ENCODE data around the gene ODR4.
A peak's percentile ranks its signal among the peaks of the same experiment; 100 is the strongest.
"Not testable (repeated sequence)": the region's sequence is repeated elsewhere in the genome, so short reads cannot be mapped to it uniquely, and the experiment has no call there.

Gene ODR4

DNA sequence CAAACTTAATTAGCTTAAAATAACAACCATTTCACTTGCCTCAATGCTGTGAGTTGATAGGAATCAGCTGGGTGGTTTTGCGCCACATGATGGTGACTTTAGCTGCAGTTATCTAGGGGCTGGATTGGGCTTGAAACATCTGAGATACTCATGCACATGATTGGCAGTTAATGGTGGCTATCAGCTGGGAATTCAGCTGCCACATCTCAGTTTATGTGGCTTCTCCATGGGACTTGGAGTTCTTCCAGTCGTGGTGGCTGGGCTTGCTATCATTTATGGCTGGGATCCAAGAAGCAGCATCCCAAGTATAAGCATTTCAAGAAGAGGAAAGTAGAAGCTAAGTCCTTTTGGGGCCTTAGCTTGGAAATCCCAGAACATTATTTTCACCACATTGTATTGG, 48.9 kb downstream of the ODR4 start:
- no peak for DNase-seq

DNA sequence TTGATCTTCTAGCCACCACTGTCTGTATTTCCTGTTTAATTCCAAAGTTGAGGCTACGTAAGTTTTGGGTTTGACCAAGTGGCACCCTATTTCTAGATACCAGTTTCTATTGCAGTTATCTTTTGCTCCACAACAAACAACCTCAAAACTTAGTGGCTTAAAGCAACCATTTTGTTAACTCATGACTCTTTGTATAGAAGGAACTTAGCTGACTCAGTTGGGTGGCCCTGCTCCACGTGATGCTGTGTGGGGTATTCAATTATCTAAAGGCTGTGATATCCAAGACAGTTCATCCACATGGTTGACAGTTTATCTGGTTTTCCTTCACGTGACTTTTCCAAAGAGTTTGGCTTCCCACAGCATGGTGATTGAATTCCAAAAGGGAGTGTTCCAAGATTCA, 50.5 kb downstream of the ODR4 start:
- no peak for DNase-seq

DNA sequence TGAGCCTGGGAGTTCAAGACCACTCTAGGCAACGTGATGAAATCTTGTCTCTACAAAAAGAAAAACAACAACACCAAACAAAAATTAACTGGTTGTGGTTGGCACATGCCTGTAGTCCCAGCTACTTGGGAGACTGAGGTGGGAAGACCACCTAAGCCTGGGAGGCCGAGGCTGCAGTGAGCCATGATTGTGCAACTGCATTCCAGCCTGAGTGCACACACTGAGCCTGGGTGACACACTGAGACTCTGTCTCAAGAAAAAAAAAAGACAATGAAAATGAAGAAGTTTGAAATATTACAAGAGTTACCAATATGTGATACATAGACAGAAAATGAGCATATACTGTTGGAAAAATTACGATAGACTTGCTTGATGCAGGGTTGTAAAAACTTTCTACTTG, 53.4 kb downstream of the ODR4 start:
- DNase-seq = no peak

DNA sequence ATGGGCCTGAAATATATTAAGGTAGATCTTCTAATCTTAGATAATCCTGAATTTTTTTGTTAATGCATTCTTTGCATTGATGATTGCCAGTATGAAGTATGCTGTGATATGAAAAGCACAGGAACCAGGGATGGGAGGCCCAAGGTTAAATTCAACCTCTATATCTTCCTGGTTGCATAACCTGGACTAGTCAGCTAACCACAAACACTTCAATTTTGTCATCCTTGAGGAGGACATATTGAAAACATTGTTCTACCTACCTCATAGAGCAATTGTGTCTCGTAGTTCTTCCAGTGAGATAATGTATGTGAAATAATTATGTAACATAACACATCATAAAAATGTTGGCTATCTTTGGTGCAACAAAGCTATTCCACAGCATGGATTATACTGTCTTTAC, 59.7 kb downstream of the ODR4 start:
- peak; percentile 34 for DNase-seq

DNA sequence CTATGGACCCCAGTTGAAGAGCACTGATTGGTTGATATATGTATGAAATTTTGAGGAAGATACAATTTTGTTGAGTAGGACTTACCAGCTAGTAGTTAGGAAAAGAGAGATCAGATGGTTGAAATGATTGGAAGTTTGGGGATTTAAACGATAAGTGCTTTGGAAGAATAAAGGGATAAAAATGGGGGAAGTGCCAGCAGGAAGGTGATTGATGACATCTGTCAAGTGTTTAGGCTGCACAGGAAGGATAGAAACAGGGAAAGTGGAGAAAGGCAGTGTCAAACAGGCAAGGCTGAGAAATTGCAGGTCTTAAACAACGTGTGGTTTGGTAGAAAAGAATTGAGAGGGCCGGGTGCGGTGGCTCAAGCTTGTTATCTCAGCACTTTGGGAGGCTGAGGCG, 62.9 kb downstream of the ODR4 start:
- no peak for DNase-seq

DNA sequence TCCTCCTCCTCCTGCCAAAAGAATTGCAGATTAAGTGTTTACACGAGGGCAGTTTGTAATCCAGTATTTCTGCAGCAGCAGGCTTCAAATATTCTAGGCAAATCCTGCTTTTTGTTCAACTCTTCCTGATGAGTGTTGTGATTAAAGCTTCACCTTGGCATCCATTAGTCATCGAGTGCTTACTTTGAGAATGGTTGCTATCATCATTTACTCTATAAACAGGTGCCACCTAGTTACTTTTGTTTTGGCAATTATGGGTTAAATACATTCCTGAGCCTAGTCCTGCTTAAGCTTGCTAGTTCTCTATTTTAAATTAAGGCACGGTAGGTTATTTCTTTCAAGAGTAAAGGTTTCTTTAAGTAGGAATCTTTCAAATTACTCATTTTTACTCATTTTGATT, 64.9 kb downstream of the ODR4 start:
- peak; percentile 94 for DNase-seq

DNA sequence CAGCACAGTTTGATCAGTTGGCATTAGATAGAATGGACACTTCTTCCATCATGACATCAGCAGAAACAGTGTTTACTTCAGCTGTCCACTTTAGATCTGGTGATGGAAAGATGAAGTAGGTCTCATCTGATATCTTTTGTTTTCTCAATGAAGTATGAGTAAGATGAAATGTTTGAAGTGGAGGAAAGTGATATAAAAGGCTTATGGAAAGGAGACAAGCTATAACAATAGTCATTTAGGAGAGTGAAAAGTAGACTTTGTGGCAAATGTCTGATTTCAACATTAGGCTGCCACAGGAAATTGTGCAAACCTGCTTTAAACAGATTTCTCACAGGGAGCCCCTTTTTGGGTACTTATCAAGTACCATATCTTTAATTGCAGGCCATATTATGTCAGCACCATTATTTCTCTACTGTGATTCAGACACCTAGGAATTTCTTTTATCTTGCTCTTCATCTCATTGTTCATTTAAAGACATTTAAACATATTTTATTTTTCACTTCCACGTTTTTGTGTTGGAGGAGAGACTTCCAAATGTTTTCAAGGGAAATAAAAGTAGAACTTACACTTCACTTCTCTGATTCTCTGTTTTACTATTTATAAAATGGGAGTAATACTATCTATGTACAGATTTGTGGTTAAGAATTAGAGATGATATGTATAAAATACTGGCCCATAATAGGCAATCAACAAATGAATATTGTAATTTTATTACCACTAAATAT, 67.2 kb downstream of the ODR4 start:
- DNase-seq = peak; percentile 92

DNA sequence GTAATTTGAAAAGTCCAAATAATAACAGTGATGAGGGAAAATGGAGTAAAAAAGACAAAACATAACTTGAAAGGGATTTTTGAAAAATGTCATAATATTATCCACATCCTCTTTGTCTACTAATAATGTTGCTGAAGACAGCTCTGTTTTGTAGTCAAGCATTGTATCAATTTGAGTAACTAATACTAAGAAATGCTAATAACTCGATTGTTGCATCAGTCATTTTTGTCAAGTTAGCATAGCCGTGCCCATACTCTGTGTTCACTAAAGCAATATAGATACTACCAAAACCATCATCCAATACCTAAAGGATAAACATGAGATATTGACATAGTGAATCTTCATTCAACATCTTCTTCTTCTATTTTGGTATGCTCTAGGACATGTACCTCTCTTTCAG, 68.0 kb downstream of the ODR4 start:
- DNase-seq = no peak

DNA sequence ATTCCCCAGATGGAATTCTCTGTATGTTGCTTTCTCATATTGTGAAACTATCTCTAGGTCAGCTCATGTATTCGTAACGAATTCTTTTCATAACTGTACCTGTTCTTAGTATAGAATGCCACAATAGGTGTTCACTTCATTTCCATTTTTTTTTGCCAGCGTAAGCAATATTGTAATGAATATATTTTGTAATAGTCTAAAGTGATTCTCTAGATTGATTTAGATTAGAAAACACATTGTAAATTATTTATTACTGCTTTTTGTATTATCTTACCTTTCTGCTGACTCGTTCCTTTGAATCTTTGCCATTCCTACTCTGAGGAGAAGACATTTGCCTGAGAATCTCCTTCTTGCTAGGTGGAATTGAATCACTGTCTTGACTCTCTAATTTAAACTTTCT, 70.5 kb downstream of the ODR4 start:
- no peak for DNase-seq

DNA sequence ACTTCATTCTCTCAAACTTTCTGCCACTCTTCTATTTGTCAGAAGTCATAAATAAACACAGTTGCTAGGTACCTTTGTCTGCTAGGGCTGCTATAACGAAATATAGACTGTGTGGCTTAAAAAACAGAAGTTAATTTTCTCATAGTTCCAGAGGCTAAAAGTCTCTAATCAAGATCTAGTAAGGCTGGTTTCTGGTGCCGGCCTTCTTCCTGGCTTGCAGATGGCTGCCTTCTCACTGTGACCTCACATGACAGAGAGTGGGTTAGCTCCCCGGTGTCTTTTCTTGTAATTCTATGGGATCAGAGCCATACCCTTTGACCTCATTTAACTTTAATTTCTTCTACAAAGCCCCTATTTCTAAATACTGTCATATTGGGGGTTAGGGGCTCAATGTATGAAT, 79.3 kb downstream of the ODR4 start:
- DNase-seq = no peak

DNA sequence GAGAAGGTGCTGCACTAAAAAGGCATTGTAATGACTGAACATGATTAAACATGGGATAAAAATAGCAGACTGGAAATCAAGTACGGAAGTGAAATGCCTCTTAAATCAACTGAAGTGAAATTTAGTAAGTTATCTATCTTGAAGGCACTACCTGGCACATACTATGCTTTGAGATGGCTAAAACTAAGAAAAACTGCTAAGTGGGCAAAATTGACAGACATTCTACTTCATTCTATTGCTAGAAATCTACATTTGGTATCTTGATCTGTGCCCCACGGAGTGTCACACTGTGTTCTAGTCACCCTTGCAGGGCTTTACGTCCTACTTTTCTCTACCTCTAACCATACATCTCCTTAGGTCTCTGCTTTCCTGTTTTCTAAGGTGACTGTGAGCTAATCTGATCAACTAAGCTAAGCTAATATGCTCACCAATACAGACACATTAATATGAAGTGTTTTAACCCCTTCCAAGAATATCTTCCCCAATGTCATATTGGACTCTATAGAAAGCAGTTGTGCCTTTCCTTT, 81.2 kb downstream of the ODR4 start:
- no peak for DNase-seq

DNA sequence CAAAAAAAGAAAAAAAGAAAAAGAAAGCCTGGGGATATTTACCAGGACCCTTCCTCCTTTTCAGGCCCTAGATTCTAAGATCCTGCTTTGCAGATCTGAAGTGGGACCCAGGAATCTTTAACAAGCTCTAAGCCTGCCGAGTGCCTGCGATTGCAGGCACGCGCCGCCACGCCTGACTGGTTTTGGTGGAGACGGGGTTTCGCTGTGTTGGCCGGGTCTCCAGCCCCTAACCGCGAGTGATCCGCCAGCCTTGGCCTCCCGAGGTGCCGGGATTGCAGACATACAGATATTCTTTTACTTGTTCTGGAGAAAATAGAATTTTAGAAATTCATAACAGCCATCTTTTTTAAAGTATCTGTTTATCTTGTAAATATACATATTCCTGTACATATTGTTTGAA, 83.5 kb downstream of the ODR4 start:
- not testable (repeated sequence) for DNase-seq

DNA sequence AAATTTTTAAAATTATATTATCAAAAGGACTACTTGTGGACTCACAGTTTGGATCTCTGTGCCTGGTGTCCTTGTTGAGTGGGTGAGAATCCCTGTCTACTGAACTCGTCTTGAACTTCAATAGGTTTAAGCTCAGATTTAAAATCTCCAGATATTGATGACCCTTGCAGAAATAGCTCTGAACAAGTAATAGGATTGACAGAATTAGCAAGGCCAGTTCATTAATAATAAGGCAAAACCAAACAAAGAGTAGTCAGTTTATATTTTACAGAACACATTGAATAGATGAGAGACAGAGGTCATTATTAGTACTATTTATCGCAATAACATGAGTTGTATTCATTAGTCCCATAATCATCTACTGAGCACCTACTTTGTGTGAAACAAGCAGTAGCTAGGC, 85.4 kb downstream of the ODR4 start, which contains the start of gene PDC:
PDC (minus strand) TSS at position 101 of the 400 bp plus-strand sequence. CDS start 11,655 bp downstream, outside the sequence.
- DNase-seq = no peak

DNA sequence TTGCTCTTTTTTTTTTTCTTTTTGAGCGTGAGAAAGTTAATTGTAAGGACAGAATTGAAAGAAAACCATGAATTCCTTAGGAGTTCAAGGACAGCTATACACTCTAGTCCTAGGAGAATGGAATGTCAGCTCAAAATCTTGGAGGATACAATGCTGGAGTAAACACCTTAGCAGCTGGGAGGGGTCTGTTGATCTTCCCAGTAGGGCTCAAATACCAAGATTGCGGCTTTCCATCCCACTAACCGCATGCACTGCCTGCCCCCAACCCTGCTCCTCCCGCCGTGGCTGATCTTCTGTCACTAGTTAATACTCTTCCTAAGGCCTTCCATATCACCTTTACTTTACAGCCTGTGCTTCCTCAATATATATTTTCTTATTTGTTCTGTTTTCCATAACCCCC, 87.9 kb downstream of the ODR4 start:
- DNase-seq = no peak

DNA sequence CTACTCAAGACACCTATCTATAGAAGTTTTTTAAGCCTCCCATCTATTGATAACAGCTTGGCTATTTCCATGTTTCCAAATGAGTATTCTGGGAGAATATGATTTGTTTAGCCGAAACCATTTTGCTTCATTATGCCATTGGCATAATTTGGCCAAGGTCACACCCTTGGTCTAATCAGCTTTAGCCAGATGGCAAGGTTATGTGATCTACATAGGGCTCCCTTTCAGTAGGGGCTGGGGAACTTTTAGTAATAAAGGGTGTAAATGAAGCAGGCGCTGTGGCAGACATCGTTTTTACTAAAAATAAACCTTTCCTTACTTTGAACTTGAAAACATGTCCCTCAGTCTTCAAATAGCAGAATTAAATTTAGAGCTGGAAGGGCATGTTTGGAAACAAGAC, 88.3 kb downstream of the ODR4 start:
- no peak for DNase-seq

DNA sequence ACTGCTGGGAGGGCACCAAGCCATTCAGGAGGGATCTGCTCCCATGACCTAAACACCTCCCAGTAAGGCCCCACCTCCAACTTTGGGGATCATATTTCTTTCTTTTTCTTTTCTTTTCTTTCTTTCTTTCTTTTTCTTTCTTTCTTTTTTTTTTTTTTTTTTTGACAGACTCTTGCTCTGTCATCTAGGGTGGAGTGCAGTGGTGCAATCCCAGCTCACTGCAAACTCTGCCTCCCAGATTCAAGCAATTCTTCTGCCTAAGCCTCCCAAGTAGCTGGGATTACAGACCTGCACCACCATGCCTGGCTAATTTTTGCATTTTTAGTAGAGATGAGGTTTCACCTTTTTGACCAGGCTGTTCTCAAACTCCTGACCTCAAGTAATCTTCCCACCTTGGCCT, 89.9 kb downstream of the ODR4 start:
- not testable (repeated sequence) for DNase-seq

DNA sequence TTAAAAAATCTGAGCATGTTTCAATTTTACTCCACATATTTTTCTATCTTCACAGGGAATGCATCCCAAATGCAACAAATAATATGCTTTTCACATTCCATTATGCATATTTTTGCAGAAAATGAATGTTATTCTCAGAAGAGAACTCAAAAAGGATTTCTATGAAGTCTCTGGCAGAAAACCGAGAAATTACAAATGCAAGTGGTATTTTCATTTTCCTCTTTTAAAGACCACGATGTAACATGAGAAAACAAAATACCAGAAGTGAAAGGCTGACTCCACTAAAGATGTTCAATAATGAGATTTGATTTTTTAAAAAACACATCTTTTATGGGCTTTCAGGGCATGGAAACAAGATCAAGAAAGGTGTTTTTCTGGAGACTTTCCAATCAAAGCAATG, 90.3 kb downstream of the ODR4 start:
- DNase-seq = no peak

All from DMS53 (cell line).